Effector memory CD4-positive, alpha-beta T cell (primary cell): ENCODE results near the gene SORCS2.

ENCODE experiments used
- DNase-seq, 3 donors: peaks; one replicate each; pipeline ENCODE4 v3.0.0-alpha.2; 2020
- H3K27ac ChIP-seq: 2 replicates; pipeline ENCODE4 v1.7.0; 2013; ENCODE audit warnings: mild to moderate bottlenecking, low read length, moderate library complexity; ENCODE audit not compliant: insufficient read depth, poor library complexity, severe bottlenecking
- H3K27me3 ChIP-seq: replicated peaks from 2 replicates; pipeline ENCODE4 v1.7.0; 2013; ENCODE audit warnings: mild to moderate bottlenecking, low read length; ENCODE audit not compliant: insufficient read depth, control insufficient read depth, poor library complexity, severe bottlenecking
- H3K36me3 ChIP-seq: 2 replicates; pipeline ENCODE4 v1.7.0; 2013; ENCODE audit warnings: mild to moderate bottlenecking, low read length, moderate library complexity; ENCODE audit not compliant: control insufficient read depth, insufficient read depth
- H3K4me1 ChIP-seq: 2 replicates; pipeline ENCODE4 v1.7.0; 2013; ENCODE audit warnings: low read length, mild to moderate bottlenecking; ENCODE audit not compliant: control insufficient read depth, insufficient read depth, poor library complexity, severe bottlenecking
- H3K4me3 ChIP-seq: 2 replicates; pipeline ENCODE4 v1.7.0; 2013; ENCODE audit warnings: low read length, low read depth, mild to moderate bottlenecking; ENCODE audit not compliant: insufficient read depth, poor library complexity, severe bottlenecking
- H3K9me3 ChIP-seq: 2 replicates; pipeline ENCODE4 v1.7.0; 2013; ENCODE audit warnings: mild to moderate bottlenecking, low read length, moderate library complexity; ENCODE audit not compliant: control insufficient read depth

SORCS2 gene

DNA sequence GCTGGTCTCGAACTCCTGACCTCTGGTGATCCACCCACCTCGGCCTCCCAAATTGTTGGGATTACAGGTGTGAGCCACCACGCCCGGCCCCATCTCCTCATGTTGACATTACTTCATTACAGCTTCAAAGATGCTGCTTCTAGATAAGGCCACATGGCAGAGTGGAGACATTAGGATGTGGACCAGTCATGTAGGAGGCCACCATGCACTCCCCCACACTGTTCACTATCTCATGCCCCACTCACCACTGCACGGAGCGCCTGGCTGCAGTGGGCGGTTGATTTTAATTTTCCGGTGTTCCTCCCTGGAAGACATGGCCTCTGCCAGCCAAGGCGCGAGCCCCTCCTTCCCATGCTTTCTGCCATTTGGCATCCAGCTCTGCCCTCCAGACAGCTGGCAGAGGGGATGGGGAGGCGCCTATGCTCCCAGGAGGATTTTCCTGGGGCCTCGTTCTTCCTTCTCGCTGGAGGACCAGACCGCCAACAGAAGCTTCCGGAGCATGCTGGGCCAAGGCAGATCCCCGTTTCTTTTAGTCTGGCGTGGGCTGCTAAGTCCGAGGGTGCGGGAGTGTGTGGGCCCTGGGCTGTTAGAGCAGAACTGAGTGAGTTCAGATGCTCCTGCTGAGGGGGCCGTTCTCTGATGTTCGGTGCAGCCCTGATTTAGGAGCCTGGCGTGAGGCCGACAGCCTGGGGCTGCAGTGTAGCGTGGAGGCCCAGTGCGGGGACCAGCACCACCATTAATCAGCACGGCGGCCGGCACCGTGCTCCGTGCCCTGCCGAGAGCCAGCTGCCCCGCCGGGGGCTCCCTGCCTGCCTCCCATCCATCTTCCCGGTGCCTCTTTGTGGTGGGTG is 93.1 kb downstream of the SORCS2 start:
- no peak for DNase-seq
- Histone ChIP-seq H3K4me1 (no peaks in the 10 kb centered on the region), H3K27me3 (peaks cover 5% of the 10 kb centered on the region), H3K9me3 (no peaks in the 10 kb centered on the region), H3K4me3 (no peak overlapping the region), H3K36me3 (no peaks in the 10 kb centered on the region), H3K27ac (no peak overlapping the region)

DNA sequence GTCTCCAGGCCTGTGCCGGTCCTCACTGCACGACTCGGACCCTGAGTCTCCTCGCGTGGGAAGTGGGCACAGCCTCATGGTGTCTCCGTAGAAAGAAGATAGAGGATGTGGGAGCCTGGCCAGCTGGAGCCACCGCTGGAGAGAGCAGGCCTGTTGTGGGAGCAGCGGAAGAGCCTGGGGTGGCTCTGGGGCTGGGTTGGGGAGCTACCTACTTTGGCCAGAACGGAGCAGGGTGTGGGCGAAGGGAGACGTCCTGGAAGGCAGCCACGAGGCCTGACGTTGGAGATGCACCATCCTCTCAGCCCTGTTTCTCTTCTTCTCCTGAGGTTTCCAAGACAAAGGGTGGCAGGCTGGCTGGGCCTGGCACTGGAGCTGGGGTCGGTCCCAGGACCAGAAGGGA is 93.8 kb downstream of the SORCS2 start:
- H3K9me3 ChIP-seq, result no peaks in the 10 kb centered on the region
- H3K27ac ChIP-seq, result no peak overlapping the region
- DNase-seq, result no peak
- no peak overlapping the region for H3K4me3 ChIP-seq
- peaks cover 5% of the 10 kb centered on the region for H3K27me3 ChIP-seq
- H3K4me1 ChIP-seq, result no peaks in the 10 kb centered on the region
- no peaks in the 10 kb centered on the region for H3K36me3 ChIP-seq

DNA sequence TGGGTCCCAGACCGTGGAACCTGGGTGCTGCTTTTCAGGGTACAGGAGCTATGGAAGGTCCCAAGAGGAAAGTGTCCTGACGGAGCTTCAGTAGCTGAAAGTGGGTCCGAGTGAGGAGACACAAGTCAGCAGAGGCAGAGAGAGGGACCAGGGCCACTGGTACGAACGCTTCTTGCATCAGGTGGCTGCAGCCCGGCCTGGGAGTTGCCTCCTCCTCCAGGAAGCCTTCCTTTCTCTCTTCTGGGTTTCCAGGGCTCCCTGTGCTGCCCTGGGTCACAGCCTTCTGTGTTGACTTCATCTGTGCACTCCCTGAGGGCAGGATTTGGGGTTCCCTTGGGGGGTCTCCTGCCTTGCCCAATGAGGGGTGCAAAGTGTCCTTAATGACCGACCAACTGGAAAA is 94.5 kb downstream of the SORCS2 start:
- Histone ChIP-seq H3K36me3 (no peaks in the 10 kb centered on the region), H3K4me1 (no peaks in the 10 kb centered on the region), H3K9me3 (no peaks in the 10 kb centered on the region), H3K27ac (no peak overlapping the region), H3K27me3 (peaks cover 5% of the 10 kb centered on the region), H3K4me3 (no peak overlapping the region)
- DNase-seq, result no peak

DNA sequence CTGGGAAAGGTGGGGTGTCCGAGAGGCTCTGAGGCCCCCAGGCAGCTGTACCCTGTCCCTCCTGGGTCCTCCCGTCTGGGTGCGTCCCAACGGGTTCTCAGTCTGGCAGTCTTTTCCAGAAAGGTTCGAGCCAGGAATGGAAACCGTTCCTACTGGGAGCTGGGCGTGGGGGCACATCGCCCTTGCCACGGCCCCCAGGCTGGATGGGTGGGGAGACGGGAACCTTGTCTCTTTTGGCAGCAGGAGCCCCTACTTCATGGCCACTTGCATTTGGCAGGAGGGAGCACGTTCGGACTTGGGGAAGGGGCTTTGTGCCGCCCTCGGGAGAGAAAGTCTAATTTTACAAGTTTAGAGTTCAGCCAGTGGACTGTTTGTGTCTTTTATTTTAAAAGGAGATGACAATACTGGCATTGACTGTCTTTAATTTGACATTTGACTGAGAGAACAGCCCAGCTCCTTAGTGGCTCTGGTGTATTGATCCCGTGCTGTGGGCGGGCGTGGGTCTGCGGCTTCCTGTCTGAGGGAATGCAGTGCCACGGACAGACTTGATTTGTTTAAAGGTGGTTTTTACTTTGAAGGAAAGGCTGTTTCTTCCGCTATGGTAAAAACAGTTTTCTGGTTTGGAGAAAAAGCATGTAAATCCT is 95.1 kb downstream of the SORCS2 start:
- H3K4me3 ChIP-seq, result no peak overlapping the region
- H3K27me3 ChIP-seq, result peaks cover 5% of the 10 kb centered on the region
- H3K4me1 ChIP-seq, result no peaks in the 10 kb centered on the region
- no peaks in the 10 kb centered on the region for H3K9me3 ChIP-seq
- DNase-seq, result no peak
- no peaks in the 10 kb centered on the region for H3K36me3 ChIP-seq
- no peak overlapping the region for H3K27ac ChIP-seq

DNA sequence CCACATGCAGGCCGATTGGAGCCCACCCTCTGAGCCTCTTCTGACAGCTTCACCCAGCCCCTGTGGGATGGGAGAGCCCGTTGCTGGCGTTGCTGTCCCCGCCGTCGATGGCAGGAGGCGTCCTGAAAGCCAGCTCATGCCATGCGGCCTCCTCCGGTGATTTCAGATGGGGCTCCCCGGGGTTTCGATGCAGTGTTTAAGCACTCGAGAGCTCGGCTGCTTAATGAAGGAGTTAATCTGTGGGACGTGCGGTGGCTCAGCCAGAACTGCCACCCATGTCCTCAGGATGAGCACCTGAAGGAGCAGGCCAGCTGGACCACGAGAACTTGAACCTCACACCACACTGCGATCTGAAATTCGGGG is 95.6 kb downstream of the SORCS2 start:
- H3K4me3 ChIP-seq, result no peak overlapping the region

DNA sequence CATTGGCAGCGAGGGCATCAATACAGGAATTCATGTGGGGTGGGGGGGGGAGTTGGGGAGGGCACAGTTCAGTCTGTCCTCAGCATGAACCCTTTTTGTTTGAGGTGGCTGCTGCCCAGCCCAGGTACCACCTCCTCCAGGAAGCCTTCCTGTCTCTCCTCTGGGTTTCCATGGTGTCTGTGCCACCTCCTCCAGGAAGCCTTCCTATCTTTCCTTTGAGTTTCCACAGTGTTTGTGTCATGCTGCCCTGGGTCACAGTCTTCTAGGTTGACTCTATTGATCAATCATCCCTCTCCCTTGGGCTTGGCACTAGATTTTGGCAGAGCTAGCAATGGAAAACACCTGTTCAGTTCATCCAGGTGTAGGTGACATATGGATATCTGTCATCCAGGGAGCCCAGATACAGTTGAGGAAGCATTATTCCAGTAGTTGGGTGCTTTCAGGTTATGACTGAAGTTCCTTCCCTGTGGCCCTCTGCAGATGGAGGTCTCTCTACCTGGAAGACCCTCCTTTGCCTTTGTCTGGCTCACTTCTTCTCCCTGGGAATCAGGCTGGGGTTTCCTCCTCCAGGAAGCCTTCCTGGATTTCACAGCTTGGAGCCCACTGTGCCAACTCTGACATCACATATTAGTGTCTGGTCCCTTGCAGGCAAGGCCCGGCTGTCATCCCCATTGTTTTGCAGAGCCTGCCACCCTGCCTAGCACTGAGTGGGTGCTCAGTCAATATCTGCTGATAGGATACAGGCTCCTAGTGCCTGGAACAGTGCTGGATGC is 96.6 kb downstream of the SORCS2 start:
- peaks cover 5% of the 10 kb centered on the region for H3K27me3 ChIP-seq
- no peak overlapping the region for H3K4me3 ChIP-seq
- no peaks in the 10 kb centered on the region for H3K9me3 ChIP-seq

More for the DNA sequence above, 95.6 kb downstream of the SORCS2 start:
- H3K36me3 ChIP-seq, result no peaks in the 10 kb centered on the region
- no peak overlapping the region for H3K27ac ChIP-seq
- H3K4me1 ChIP-seq, result no peaks in the 10 kb centered on the region
- no peaks in the 10 kb centered on the region for H3K9me3 ChIP-seq
- no peak for DNase-seq
- peaks cover 5% of the 10 kb centered on the region for H3K27me3 ChIP-seq

DNA sequence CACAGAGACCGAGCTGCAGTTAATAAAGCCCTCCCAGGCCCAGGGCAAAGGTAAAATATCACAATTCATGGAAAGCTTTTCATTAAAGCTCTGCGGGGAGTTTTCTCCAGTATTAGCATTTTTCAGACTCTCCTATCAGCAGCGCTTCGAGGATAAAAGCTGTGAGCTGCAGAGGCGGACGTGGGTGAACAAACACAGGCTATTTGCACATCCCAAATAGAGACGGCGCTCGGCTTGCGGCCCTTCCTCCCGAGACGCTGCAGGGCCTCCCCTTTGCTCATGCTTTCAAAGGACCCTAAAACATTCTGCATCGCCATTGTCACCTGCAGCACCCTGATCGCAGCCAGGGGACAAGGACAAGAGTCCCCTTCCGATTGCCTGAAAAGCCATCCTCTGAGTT is 97.3 kb downstream of the SORCS2 start:
- Histone ChIP-seq H3K27ac (no peak overlapping the region), H3K4me1 (no peaks in the 10 kb centered on the region), H3K4me3 (no peak overlapping the region), H3K36me3 (no peaks in the 10 kb centered on the region), H3K9me3 (no peaks in the 10 kb centered on the region), H3K27me3 (peaks cover 5% of the 10 kb centered on the region)
- DNase-seq, result no peak

More for the DNA sequence above, 96.6 kb downstream of the SORCS2 start:
- Histone ChIP-seq H3K36me3 (no peaks in the 10 kb centered on the region), H3K4me1 (no peaks in the 10 kb centered on the region), H3K27ac (no peak overlapping the region)
- no peak for DNase-seq

DNA sequence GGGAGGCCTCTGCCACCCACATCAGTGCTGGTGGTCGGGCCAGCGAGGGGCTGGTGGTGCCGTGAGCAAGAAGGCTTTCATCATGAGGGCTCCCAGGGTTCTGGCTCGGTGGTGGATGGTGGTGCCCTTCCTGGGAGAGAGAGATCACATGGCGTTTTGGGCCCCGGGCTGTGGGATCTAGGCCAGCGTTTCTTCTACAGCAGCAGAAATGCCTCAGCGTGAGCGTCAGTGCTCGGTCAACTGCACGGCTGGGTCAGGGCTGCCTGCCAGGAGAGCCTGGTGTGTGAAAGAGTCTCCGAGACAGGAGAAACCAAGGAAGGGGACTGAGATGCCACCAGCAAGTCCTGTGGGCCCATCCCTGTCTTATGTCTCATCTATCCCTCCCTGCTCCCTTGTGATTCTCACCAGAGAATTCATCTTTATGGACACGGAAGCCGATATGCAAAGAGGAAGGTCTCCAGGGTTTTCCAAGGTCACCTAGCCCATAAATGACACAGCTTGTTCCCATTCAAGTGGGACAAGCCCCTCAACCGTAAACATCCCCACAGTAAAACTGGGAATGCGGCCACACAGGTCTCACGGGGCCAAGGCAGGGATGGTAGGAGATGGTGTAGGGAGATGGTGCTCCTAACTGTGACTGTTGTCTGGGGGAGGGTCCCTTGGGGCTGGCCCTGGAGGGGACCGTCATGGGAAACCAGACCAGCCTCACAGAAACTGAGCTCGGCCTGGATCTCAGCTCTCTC is 99.2 kb downstream of the SORCS2 start:
- Histone ChIP-seq H3K9me3 (no peaks in the 10 kb centered on the region), H3K4me1 (no peaks in the 10 kb centered on the region), H3K27me3 (peaks cover 2% of the 10 kb centered on the region), H3K27ac (no peak overlapping the region), H3K4me3 (no peak overlapping the region), H3K36me3 (no peaks in the 10 kb centered on the region)
- DNase-seq, result no peak

DNA sequence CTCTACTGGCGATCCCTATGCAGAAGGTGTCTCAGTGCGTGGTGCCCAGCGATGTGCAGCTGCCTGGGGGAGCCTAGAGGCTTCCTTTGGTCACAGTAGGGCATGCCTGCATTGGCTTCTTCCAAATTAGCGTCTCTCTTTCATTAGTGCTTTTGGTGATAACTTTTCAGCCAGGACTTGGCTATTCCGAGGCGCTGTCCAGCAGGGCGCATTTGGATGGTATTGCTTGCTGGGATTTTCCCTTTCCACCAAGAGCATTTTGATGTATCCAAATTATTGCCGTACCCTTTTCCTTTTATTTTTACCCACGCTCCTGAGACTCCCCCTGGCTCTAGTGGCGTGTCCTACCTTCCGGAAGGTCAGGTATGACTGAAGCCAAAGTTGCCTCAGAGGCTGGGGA is 101.4 kb downstream of the SORCS2 start:
- no peak overlapping the region for H3K27ac ChIP-seq

More for the DNA sequence above, 101.4 kb downstream of the SORCS2 start:
- Histone ChIP-seq H3K36me3 (no peaks in the 10 kb centered on the region), H3K27me3 (no peaks in the 10 kb centered on the region), H3K4me1 (no peaks in the 10 kb centered on the region), H3K9me3 (no peaks in the 10 kb centered on the region), H3K4me3 (no peak overlapping the region)
- no peak for DNase-seq
